ENCODE results near the gene ANXA3. TPM values are rescaled to one million over a fixed set of nuclear protein-coding genes. Genes with fewer than 3 reads are reported as not detected.

The ANXA3 gene
- total and polyA plus RNA-seq, 2 donors (not counting 1 experiment from before 2014, with no cell fraction given) = not detected

- no peak overlapping the region for H3K27ac ChIP-seq (ENCODE audit: low read length in 2 of 2)
- H3K4me2 ChIP-seq (replicated peaks; ENCODE audit: low read depth, low read length, poor library complexity, severe bottlenecking) = no peak overlapping the region
- no peak overlapping the region for H2AFZ ChIP-seq (ENCODE audit: insufficient read depth, low read depth, low read length, poor library complexity, severe bottlenecking)
- H3K4me1 ChIP-seq (ENCODE audit: control insufficient read depth in 2 of 2, insufficient read depth in 2 of 2, low read length in 2 of 2) = no peaks in the 10 kb centered on the region
- Mint-ChIP-seq H3K4me3 (no peak overlapping the region), H3K9me3 (ENCODE audit: insufficient read depth) (peaks cover 4% of the 10 kb centered on the region), H3K4me1 (no peaks in the 10 kb centered on the region), H3K27ac (no peak overlapping the region), H3K27me3 (peaks cover 19% of the 10 kb centered on the region)
- H3K9me3 ChIP-seq (ENCODE audit: control extremely low read depth in 1 of 3, control insufficient read depth in 2 of 3, insufficient read depth in 1 of 3, low read length in 2 of 3) = peaks cover 0 to 8% (median 5%) of the 10 kb centered on the region in 3 donors
- no peaks in the 10 kb centered on the region for H3K27me3 ChIP-seq (replicated peaks in 1 of 4; ENCODE audit: control extremely low read depth in 1 of 4, control insufficient read depth in 3 of 4, insufficient read depth in 4 of 4, low read length in 3 of 4)
- 69% methylated on average over 2 of the region's 3 CpGs for WGBS (ENCODE audit: insufficient coverage)
- ATAC-seq (ENCODE audit: low read depth) = no peak
- ChIA-PET CTCF (no interaction called here), POLR2A (no interaction called here)
- no peak overlapping the region for H3K9ac ChIP-seq (ENCODE audit: low read length)
- DNase-seq = no peak
- H4K20me1 ChIP-seq (ENCODE audit: control insufficient read depth, insufficient read depth, low read length, poor library complexity, severe bottlenecking) = no peaks in the 10 kb centered on the region
- intact Hi-C loops (cut with micrococcal nuclease) = no loop called here
- no peak overlapping the region for H3K4me3 ChIP-seq (ENCODE audit: control extremely low read depth in 1 of 5, extremely low read depth in 1 of 5, insufficient read depth in 1 of 5, low read depth in 2 of 5, low read length in 4 of 5)
- H3K79me2 ChIP-seq (ENCODE audit: control insufficient read depth, insufficient read depth, low read length) = no peaks in the 10 kb centered on the region
- TF ChIP-seq EZH2 (IDR thresholded peaks at IDR 0.05; ENCODE audit: borderline replicate concordance, insufficient read depth, low read depth, low read length, poor library complexity, severe bottlenecking) = no peak
- TF ChIP-seq CTCF (IDR thresholded peaks at IDR 0.05) = no peak
- H3K36me3 ChIP-seq (replicated peaks in 1 of 2; ENCODE audit: control extremely low read depth in 1 of 2, control insufficient read depth in 1 of 2, extremely low read depth in 1 of 2, insufficient read depth in 2 of 2, low read length in 1 of 2) = no peaks in the 10 kb centered on the region
These were observed 30.8 kb upstream of the ANXA3 start for GRCh38 chr4:78520808-78521226.

DNA sequence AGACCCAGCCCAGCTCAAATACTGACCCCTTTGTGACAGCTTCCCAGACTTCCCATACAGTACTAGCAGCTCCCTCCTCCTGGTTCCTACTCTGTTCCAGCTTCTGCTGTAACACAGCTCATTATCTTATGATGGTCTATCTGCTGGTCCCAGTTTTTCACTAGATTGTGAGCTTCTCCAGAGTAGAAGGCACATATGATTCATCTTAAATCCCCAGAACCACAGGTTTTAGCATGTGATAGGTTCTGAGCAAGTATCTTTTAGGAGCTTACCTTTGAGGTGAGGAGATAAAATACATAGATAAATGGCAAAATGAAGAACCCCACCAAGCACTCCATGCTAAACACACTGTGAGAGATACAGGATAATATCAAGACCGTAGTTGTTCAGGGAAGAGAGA, 27.6 kb upstream of the ANXA3 start:
- Mint-ChIP-seq H3K4me3 (no peak overlapping the region), H3K27ac (no peak overlapping the region), H3K9me3 (ENCODE audit: insufficient read depth) (no peaks in the 10 kb centered on the region), H3K27me3 (peaks cover 19% of the 10 kb centered on the region), H3K4me1 (no peaks in the 10 kb centered on the region)
- 100% methylated on average over 1 of the region's 1 CpG for WGBS (ENCODE audit: insufficient coverage)
- Histone ChIP-seq H4K20me1 (ENCODE audit: control insufficient read depth, insufficient read depth, low read length, poor library complexity, severe bottlenecking) (no peaks in the 10 kb centered on the region), H3K27me3 (replicated peaks in 1 of 4; ENCODE audit: control extremely low read depth in 1 of 4, control insufficient read depth in 3 of 4, insufficient read depth in 4 of 4, low read length in 3 of 4) (peaks cover 0 to 3% (median 0%) of the 10 kb centered on the region in 4 experiments), H3K4me3 (ENCODE audit: control extremely low read depth in 1 of 5, extremely low read depth in 1 of 5, insufficient read depth in 1 of 5, low read depth in 2 of 5, low read length in 4 of 5) (no peak overlapping the region), H2AFZ (ENCODE audit: insufficient read depth, low read depth, low read length, poor library complexity, severe bottlenecking) (no peak overlapping the region), H3K79me2 (ENCODE audit: control insufficient read depth, insufficient read depth, low read length) (no peaks in the 10 kb centered on the region), H3K4me1 (ENCODE audit: control insufficient read depth in 2 of 2, insufficient read depth in 2 of 2, low read length in 2 of 2) (no peaks in the 10 kb centered on the region), H3K9me3 (ENCODE audit: control extremely low read depth in 1 of 3, control insufficient read depth in 2 of 3, insufficient read depth in 1 of 3, low read length in 2 of 3) (no peaks in the 10 kb centered on the region), H3K36me3 (replicated peaks in 1 of 2; ENCODE audit: control extremely low read depth in 1 of 2, control insufficient read depth in 1 of 2, extremely low read depth in 1 of 2, insufficient read depth in 2 of 2, low read length in 1 of 2) (no peaks in the 10 kb centered on the region), H3K27ac (ENCODE audit: low read length in 2 of 2) (no peak overlapping the region), H3K9ac (ENCODE audit: low read length) (no peak overlapping the region), H3K4me2 (replicated peaks; ENCODE audit: low read depth, low read length, poor library complexity, severe bottlenecking) (no peak overlapping the region)
- ATAC-seq (ENCODE audit: low read depth) (no peak), DNase-seq (no peak)
- POLR2A ChIA-PET = no interaction called here
- CTCF ChIA-PET = interaction anchor here (0.8 kb wide), 1 partner anchor 15 kb away, joined by 3 read pairs; no protein-coding TSS in a partner anchor
- intact Hi-C loops (cut with micrococcal nuclease) = no loop called here
- TF ChIP-seq EZH2 (IDR thresholded peaks at IDR 0.05; ENCODE audit: borderline replicate concordance, insufficient read depth, low read depth, low read length, poor library complexity, severe bottlenecking) = no peak
- TF ChIP-seq CTCF (IDR thresholded peaks at IDR 0.05) = no peak

All from B cell (primary cell).